Measurements from ENCODE around the gene DAB2.
"Not testable (repeated sequence)": the region's sequence is repeated elsewhere in the genome, so short reads cannot be mapped to it uniquely, and the experiment has no call there.

The DAB2 gene

DNA sequence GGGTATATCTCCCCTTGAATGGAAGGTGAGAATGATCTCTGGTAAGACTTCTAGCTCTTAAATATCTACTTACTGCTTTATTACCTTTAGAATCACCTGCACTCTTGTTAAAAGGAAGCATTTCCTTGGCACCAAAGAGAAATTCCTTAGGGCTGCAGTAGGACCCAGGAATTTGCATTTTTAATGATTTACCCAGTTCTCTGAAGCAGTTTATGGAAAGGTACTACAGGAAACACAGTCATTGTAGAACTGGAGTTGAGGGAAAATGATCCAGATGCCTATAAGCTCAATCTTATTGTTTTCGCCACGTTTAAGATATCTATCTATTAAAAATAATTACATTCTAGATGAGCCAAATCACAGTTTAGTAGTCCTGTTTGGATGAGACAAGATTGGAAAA, 51.0 kb downstream of the DAB2 start:
- DNase-seq: no peak

DNA sequence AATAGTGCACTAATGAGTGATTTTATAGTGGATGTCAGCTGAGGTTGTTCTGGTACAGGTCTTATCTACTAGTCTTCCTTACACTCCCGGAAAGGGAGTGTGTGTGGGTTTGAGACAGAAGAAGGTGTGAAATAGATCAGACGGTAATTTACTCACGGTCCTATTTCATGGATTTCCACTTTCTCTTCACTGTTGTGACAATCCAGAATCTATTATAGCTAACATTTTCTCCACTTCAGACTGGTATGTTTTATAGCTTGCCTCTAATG, 53.5 kb downstream of the DAB2 start:
- no peak for DNase-seq

DNA sequence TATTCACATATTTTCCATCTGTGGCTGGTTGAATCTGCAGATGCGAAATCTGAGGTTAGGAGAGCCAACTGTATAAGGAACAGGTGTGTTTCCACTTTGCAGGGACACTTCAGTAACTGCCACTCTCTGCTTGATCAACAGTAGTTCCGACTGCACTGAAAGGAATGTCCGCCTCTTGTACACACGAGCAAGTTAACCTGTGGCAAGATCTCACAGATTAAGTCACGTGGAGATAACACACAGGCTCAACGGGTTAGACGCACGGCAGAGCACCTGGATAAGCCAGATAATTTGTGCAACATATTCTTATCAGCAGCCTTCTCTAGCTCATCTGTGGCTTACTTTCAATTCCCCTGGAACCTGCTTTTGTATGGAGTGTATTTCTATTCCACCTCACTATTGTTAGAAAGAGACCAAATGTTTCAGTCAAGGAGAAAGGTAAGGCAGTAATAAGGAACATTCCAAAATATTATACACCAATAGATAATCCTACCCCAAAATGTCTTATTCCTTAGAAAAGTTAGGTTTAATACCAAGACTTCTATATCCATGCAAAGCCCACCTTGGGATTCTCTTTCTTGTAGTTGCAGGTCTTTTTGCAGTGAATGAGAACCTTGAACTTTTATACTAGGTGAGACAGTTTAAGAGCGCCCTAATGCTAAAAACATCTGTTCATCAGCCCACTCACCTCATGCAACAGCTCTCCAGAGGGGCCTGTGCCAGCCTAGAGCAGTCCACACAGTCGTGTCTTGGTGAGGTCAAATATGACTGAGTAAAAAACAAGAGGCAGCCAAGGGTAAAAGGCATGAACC, 54.0 kb downstream of the DAB2 start:
- DNase-seq: no peak

DNA sequence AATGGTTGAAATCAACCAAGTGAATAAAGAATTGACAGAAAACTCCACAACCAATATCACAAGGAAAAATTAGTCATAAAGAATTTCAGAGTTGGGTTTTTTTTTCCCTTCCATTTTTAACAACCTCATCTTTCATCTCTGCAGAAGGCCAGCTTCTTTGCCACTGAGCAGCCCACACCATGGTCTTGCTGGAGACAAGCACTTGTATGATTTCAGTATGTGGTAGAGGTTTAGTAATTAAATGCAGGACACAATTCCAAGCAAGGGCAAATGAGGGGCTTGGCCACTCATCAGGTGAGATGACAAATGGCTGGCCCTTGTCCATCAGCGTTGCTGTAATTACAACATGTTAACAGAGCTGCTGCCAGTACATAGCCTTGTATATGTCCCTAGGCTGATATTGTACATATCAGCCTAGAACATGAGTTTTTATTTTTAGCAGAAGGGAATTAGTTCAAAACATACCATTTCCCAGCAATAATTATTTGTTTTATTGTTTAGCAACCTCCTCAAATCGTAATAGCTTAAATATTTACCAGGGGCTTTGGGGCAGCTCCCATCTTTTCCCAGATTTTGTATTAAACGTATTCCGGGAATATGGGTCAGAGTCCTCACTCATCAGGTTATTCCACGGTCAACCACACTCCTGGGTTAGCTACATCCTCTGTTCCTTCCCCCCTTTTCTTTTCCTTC, 55.5 kb downstream of the DAB2 start:
- DNase-seq: no peak

GRCh38 chr5:39368116-39368515, 56.7 kb downstream of the DAB2 start:
- no peak for DNase-seq

GRCh38 chr5:39367711-39368110, 57.1 kb downstream of the DAB2 start:
- no peak for DNase-seq

GRCh38 chr5:39364367-39364766, 60.4 kb downstream of the DAB2 start, which contains the start of gene C9:
Gene C9 (minus strand): TSS chr5:39364495. CDS start chr5:39364464, 31 bp downstream.
- DNase-seq: no peak

GRCh38 chr5:39363217-39363616, 61.6 kb downstream of the DAB2 start:
- DNase-seq: no peak

DNA sequence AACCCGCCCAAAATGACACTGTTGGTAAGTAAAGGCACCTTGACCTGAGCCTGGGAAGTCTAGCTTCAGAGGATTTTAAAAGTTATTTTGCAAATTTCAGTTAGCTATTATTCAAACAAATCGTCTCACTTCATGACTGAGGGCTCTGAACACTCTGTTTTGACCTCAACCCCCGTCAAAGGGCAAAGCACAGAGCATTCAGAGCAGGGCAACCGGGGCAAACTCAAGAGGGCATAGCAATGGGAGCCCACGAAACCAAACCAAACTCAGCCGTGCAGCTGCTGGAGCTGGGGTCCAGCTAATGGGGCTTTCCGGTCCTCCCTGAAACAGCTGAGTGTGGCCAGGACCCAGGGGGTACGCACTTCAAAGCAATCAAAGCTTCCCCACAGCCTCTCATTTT, 62.1 kb downstream of the DAB2 start:
- no peak for DNase-seq

- no peak for DNase-seq
Observed at GRCh38 chr5:39361306-39361705, 63.5 kb downstream of the DAB2 start.

- DNase-seq: peak; percentile 41
Observed at GRCh38 chr5:39360471-39361111, 64.2 kb downstream of the DAB2 start.

DNA sequence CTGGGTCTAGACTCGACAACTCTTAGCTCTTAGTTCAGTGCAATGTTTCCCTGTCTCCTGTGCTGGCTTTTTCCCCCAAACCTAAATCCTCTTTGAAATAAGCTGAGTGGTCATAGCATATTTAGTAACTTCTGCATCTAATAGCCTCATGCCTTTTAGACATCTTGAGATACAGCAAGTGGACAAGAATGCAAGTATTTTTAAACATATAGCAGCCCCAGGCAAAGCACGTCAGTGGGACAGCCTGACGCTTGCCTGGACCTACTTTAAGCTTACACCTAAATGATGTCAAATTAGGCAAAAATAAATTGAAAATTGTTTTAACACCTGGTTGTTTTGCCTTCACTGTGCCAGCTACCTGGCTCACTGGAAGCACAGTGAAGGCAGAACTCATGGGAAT, 68.5 kb downstream of the DAB2 start:
- no peak for DNase-seq

GRCh38 chr5:39355324-39355723, 69.5 kb downstream of the DAB2 start:
- no peak for DNase-seq

DNA sequence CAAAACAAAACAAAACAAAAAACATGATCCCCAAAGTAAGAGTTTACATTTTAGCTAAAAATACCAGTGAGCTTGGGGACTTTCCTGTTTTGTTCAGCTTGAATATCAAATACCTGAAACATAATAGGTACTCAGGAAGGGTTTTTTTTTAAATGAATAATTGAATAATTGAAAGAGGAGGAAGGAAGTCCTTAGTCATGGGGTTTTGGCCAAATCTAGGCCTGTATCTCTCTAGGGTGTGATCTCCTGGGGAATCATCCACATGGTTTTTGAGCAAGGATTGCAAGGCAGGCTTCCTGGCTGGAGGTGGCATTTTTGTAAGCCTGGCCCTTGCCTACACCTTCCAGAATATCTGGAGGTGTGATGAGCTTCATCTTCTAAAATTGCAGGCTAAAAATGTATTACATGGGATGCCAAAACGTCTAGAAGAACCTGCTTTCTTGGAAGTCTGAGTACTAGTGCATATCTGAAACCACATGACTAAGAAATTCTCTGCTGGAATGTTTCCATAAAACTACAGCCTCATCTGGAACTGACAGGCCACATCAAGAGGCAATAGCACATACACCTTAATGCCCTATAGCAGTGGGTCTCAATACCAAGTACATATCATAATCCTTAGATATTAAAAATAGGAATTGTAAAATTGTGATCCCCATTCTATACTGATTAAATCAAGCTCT, 70.9 kb downstream of the DAB2 start:
- DNase-seq: no peak

DNA sequence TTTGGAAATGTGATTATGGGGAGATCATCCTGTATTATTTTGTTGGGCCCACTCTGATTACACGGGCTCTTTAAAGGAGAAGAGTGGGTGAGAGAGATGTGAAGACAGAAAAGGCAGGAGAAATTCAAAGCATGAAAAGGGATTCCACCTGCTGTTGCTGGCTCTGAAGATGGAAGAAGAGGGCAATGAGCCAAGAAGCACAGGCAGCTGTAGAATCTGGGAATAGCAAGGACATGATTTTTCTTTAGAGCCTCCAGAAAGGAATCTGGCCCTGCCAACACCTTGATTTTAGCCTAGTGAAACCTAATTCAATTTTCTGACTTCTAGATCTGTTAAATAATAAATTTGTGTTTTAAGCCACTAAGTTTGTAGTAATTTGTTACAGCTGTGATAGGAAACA, 71.8 kb downstream of the DAB2 start:
- DNase-seq: no peak

GRCh38 chr5:39352170-39352569, 72.6 kb downstream of the DAB2 start:
- no peak for DNase-seq

DNA sequence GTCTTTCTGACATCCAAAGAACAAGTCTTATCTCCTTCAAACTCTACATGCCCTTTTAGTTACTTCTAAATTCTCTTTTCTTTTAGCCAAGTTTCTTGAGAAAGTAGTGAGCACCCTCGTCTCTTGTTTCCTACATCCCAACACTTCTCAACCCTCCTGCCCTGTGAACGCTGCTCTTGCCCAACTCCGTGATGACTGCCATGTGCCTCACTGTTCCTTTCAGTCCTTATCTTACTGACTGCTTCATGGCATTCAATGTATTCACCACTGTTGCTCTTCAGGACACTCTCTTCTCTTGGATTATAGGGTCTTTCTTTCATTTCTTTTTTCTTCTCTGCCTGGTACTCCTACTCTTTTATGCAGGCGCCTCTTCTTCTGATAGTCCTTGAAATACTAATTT, 75.3 kb downstream of the DAB2 start:
- no peak for DNase-seq

DNA sequence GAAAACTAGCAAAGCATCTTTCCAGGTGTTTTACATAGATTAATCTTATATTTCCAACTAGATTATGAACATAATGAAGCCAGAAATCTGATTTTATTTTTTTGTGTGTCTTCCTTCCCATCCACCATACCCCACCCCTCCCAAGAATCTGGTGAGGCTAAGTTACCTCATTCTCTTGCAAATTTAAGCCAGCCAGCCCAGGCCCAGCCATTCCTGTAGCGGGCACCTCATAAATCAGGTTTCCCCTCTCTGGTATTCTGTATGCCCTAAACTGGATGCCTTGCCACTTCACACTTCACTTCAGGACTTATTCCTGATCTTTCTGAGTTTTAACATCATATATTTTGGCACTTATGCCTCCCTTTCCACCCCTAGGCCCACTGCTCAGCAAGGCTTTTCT, 82.3 kb downstream of the DAB2 start:
- DNase-seq: no peak

- no peak for DNase-seq
Observed at GRCh38 chr5:39341896-39342295, 82.9 kb downstream of the DAB2 start.

GRCh38 chr5:39340506-39340905, 84.3 kb downstream of the DAB2 start:
- no peak for DNase-seq

- no peak for DNase-seq
Observed at GRCh38 chr5:39337252-39337915, 87.4 kb downstream of the DAB2 start.

DNA sequence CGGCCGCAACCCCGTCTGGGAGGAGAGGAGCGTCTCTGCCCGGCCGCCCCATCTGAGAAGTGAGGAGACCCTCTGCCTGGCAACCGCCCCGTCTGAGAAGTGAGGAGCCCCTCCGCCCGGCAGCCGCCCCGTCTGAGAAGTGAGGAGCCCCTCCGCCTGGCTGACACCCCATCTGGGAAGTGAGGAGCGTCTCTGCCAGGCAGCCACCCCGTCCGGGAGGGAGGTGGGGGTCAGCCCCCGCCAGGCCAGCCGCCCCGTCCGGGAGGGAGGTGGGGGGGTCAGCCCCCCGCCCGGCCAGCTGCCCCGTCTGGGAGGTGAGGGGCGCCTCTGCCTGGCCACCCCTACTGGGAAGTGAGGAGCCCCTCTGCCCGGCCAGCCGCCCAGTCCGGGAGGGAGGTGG, 90.5 kb downstream of the DAB2 start:
- not testable (repeated sequence) for DNase-seq

GRCh38 chr5:39333104-39333503, 91.7 kb downstream of the DAB2 start:
- no peak for DNase-seq

Measured in activated CD4-positive, alpha-beta T cell treated with anti-CD3 and anti-CD28 coated beads, Interleukin-2, Interleukin-6, amounts not matched to agents 100 ng/mL and 50 ng/mL, durations not matched to agents 16 hours and 8 hours (primary cell).